Stimulated activated CD8-positive, alpha-beta memory T cell treated with anti-CD3 and anti-CD28 coated beads, Interleukin-15, amount 100 ng/mL, for 48 hours (primary cell): ENCODE results near the gene PRKG1.
"Not testable (repeated sequence)": the region's sequence is repeated elsewhere in the genome, so short reads cannot be mapped to it uniquely, and the experiment has no call there.

Experiments used
- DNase-seq, 2 donors: peaks; one replicate each; pipeline ENCODE4 v3.0.0-alpha.2; 2020; ENCODE audit warnings: low read depth in 2 of 2

PRKG1 gene

DNA sequence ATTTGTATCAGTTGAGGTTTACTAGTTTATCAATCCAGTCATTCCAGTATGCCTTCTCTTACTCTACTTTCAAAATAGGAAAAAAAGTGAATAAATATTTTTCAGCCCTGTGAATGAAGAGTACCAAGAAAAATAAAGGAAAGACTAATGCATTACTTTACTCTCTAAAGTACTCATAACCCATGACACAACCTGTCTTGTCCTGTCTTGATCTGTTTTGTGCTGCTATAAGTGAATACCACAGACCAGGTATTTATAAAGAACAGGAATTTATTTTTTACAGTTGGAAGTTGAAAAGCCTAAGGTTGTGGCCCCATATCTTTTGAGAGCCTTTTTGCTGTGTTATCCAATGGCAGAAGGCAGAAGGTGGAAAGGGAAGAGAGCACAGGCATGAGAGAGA, 1045.2 kb downstream of the PRKG1 start:
- no peak for DNase-seq

DNA sequence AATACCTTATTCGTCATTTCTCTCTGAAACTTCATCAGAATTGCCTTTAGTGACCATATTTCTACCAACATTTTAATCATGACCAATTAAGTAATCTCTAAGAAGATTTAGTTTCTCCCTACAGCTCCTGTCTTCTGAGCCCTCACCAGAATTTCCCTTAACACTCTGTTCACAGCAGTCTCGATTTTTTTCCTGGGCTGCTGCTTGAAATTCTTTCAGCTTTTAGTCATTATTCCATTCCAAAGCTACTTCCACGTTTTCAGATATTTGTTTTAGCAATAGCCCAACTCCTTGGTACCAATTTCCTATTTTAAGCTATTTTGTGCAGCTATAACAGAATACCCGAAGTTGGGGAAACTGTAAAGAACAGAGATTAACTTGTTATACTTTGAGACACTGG, 1047.4 kb downstream of the PRKG1 start:
- no peak for DNase-seq

DNA sequence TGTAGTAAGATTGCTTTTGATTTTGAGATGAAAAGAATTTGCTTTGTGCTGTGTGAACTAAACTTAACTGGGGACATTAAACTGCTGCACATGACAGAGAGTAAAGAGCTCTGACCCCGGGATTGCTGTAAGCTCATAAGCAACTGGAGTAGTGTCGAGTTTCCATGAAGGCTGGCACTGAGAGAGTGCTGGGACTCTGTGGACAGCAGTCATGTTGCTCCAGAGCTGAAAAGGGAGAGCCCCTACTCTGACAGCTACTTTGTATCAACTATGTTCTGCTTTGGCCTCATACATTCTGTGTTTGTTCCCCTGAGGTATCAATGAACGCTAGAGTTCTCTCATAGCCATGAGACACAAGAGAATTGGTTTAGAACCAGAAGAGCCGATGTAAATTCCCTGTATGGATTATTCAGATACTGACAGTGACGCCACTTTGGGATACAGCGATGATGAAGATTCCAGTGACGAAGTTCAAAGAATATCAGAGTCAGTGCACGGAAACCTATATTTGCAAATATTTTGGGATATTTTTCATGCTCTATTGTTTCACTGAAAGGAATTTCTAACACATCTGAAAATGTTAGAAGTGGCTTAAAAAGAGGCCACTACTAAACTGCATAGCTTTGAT, 1053.9 kb downstream of the PRKG1 start:
- DNase-seq, result no peak

DNA sequence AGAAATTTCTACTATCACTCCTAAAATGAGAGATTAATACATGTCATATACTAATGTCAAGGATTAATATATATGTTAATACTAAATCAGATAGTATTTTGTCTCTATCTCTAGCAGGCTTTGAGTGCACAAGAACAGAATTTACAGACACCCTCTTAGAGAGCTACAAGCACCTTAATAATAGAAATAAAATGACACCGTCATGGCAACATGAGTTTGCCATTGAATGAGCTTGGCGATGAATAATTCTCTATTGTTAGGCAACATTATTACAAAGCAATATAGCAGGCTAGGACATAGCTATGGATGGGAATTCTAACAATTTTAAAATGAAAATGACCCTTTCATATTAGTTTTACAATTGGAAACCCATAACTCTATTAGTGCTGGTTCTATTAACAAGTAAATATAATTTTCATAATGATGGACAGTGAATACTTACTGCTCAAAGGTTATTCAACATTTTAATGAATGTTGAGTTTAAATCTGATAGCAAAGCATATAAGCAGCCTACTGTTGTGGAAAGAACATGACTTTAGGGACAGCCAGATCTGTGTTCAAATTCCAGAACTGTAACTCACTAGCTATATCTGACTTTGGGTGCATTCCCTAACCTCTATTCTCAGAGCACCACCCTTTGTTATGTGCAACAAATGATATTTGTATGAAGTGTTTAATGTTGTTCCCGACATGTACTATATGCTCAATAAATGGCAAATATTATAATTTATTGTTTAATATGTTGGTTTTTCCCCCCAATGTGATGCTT, 1055.3 kb downstream of the PRKG1 start:
- no peak for DNase-seq

DNA sequence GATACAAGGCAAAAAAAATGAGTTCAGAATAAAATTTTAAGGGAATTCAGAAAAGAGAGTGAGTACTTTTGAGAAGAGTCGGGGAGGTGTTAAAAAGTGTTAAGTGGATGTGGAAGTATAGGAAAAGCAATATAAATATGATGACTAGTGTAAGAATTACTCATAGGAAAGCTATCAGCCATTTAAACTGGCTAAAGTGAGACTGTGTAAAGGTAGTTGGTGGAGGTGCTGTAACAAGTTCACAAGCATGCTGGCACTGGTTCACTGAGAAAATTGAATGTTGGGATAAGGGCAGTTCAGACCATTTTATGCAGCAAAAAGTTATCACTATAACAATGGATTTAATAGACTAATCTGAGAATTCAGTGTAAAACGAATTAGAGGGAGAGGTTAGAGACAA, 1060.8 kb downstream of the PRKG1 start:
- DNase-seq, result no peak

DNA sequence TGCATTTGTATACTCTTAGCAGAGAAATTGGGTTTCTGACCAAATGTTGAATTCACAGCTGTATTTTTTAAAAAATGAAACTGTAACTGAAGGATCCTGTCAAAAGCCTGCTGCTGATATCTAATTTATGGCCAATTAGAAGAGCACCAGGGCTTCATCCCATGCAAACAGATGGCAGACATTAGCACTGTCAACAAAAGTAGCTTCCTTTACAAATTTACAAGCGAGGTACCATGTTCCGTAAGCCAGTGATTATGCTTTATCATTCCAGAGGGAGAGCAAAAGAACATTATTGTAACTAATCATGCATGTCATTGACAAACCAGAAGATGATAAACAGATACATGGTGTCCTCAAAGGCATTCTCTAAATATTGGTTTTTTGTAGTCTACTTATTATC, 1062.6 kb downstream of the PRKG1 start:
- no peak for DNase-seq

DNA sequence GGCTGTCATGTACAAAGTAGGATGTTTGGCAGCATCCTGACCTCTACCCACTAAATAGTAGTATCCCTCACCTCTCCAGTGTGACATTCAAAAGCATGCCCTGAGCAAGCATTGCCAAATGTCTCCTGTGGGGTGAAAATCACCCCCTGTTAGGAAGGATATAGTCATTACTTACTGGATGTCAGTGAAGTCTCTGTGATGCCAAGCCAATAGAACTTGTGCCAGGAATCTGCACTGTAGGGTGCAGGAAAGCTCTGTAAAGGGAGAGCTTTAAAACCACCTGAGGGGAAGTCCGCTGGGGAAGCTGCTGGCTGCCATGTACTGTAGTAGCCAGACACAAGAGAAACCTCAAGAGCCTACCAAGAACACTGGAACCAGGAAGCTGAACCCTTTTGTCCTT, 1069.1 kb downstream of the PRKG1 start:
- no peak for DNase-seq

DNA sequence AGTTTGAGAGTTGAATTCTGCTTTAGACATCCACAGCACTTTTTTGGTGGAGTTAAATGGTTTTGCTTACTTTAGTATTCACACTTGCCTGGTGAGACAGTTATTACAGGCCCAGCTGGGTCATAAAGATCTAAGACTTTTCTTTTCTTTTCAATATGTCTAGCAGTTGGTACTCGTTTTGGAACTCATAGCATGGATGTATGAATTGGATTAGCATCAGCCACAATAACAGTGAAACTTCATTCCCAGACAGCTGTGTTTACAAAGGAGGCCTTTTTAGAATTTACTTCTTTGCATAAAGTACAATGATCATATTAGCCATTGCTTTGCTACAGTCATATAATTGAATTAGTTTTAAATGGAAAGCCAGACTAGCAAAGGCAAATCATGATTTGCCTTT, 1071.3 kb downstream of the PRKG1 start:
- no peak for DNase-seq

DNA sequence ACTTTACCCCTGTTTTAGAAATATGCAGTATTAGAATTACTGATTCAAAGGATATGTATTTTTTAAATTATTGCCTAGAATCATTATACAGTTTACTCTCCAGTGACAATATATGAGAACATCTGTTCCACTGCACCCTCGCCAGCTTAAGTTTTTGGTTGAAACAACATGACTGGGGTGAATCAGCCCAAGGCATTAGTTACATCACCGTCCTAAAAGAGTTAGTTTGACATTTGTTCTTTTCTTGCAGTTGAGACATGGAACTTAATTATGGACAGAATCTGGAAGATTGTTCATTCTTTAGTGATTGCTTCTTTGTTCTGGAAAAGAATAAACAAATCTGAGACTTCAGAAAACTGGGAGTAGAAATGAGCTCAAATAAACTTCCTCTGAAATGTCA, 1072.5 kb downstream of the PRKG1 start:
- DNase-seq, result no peak

DNA sequence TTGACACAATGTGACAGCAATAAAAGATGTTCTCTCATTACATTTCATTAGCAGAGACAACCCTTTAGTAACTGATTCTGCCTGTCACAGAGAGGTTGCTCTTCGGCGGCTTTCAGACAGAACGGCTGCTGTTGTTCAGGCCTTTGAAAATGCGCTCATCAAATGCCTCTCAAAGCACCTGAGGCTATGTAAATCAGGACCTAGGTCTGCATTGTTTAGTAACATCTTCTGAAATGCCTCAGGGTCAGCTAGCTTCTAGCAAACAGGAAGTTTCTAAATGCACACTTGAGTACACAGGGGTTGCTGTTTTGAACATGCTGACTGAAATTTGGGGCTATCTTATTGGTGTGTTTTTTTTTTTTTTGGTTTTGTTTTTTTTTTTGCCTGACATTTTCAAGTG, 1096.5 kb downstream of the PRKG1 start:
- no peak for DNase-seq

DNA sequence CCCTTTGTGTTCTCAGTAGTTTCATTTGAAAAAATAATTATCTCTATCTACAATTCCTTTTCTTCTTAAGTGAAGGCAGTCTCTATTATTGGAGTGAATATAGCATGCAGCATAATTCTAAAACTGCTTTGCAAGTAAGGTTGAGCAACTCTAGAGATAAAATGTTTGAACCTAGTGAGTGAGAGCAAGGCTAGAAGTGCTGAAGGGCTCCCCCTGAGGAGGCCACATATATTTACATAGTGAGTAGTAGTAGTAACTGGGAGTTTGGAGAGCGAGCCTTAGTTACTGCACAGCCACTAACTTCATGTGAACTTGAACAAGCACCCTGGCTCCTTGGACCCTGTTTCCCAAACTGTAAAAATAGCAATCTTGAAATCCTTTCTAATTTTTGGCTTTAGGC, 1098.3 kb downstream of the PRKG1 start:
- no peak for DNase-seq

DNA sequence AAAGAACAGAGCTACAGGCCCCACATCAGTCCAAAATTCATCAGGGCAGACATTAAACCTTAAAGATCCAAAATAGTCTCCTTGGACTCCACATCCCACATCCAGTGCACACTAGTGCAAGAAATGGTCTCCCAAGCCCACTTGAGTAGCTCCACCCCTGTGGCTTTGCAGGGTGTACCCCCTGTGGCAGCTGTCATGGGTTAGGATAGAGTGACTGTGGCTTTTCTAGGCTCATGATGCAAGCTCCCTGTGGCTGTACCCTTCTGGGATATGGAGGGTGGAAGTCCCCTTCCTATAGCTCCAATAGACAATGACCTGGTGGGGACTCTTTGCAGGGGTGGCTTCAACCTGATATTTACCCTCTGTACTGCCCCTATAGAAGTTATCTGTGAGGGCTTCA, 1111.0 kb downstream of the PRKG1 start:
- no peak for DNase-seq

DNA sequence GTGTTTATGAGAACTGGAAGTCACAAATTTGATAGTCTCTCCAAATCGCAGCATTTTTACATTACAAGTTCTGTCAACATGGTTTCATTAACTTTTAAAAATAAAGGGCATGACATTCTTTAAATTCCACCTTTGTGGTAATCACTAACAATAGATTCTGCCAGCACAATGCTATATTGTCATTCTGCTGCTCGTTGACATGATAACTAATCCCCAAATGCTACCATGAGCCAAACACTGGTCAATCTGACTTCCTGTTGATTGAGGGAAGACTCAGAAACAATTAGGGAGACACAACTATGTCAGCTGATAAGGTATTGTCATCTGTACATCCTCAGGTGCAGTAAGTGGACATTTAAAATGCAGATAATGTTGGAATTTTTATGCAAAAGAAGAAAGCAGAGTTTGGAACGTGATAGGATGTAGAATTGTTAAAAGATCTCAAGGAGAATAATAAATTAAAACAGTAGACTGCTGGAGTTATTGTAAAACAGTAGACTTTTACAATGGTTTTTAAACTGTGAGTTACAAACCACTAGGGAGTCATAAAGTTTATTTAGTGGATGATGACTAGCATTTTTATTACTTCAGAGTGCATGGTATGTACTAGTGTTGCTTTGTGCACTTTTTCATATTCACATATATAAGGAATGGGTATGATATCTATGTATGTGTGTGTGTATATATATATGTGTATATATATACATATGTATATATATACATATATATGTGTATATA, 1113.4 kb downstream of the PRKG1 start:
- DNase-seq, result no peak

DNA sequence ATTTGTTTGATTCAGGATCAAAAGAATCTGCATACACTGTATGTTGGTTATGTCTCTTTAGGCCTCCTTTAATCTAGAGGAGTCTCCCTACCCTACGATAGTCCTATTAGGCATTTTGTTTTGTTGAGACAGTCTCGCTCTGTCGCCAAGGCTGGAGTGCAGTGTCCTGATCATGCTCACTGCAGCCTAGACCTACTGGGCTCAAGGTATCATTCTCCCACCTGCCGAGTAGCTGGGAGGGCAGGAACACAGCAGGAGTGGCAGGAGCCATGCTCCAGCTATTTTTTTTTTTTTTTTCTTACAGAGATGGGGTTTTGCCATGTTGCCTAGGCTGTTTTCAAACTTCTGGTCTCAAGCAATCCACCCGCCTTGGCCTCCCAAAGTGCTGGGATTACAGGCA, 1116.8 kb downstream of the PRKG1 start:
- DNase-seq, result no peak

DNA sequence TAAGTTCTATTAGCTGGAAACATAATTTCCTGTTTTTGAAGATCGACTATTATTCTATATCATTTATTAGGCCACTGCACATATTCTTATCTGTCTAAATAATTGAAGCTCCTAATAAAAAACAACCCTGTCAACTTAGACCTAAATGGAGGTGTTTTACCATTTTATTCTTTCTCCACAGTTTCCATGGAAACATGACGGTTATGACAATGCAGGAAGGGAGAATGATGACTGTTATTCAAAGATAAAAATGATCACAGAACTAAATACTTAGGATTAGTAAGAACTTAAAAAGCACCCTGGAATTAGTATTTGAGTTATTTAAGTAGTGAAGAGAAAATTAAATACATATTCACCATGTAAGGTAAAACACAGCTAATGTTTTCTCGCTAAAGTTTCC, 1119.9 kb downstream of the PRKG1 start:
- no peak for DNase-seq

DNA sequence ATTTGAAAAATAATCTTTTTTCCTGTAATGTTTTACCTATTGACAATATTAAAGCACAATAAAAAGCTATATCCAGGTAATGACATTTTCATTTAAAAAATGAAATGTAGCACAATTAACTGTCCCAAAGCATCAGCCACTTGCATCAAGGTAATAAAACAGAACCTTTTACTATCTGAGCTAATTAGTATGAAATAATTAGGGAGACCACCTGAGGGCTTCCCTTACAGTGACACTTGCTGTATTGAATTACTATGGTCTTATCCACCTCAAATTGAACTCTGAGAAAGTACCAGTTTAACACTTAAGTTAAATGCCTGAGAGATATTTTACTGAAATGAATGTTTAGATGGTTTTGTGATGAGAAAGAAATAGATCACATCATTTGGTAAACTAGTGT, 1120.4 kb downstream of the PRKG1 start:
- no peak for DNase-seq

DNA sequence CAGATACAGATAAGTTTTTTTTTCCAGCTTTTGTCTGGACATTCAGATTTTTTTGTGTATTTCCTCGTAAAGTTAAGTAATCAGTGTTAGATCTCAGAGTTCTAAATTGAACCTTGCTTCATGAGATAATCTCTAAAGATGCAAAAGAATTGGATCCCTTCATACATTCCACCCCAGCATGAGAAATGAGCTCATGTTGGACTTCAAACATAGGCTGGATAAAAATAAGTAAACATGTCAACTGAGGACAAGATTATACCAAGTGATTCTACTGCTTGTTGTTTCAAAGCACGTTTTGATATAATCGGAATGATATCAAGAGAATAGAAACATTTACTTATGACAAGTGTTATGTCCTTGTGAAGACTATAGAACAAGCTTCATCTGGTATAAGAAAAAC, 1122.8 kb downstream of the PRKG1 start:
- no peak for DNase-seq

DNA sequence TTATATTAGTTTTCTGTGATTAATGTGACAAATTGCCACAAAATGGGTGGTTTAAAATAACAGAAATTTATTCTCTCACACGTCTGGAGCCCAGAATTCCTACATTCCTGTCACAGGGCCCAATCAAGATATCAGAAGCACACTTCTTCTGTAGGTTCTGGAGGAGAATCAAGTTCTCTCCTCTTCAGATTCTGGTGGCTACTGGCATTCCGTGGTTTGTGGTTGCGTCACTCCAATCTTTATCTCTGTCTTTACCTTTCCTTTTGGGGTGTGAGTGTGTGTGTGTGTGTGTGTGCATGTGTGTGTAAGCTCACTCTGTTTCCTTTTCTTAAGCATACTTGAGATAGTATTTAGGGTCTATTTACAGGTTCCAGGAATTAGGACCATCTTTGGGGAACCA, 1124.3 kb downstream of the PRKG1 start:
- DNase-seq, result no peak

DNA sequence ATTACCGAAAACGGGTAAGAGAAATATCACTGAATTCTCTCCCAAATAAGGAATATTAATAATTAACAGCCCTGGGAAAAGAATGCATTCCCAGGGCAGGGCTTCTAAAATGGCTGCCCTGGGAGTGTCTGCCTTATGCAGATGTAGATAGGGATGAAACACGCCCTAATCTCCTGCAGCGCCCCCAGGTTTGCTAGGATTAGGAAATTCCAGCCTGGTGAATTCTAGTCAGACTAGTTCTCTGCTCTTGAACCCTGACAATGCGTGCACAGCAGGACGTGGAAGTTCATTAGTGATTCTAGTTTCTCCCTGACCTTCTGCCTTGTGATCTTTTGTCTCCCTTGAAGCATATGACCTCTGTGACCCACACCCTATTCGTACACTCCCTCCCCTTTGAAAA, 1130.6 kb downstream of the PRKG1 start:
- not testable (repeated sequence) for DNase-seq

DNA sequence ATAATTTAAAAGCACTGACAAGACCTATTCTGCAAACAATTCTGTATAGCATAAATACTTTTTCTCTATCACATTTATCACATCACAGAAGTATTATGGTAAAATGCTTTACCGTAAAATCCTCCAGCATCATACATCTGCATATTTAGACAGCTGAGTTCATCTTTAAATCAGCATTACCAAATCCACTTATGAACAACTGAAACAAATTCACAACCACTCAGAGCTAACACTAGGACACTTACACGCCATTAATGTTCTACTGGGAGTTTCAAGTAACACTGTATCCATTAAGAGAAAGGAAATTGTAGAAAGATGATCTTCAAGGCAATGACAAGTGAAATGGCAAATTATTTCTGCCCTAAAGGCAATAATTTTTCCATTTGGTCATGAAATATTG, 1134.1 kb downstream of the PRKG1 start:
- no peak for DNase-seq

DNA sequence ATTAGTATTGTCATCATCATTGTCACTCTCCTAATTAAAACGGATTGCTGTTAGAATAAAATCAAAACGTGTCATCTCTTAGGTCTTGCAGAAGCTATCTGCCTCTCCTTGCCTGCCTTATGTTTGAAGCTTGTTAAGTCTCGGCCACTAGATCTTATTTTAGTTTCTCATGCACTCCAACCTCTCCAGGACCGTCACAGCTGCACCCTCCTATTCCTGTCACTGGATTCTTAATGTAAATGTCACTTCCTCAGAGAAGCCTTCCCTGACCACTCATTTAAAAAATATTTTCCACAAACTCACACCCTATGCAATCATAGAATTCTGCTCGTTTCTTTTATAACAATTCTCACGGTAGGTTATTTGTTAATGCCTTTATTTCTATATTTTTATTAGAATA, 1135.9 kb downstream of the PRKG1 start:
- no peak for DNase-seq

DNA sequence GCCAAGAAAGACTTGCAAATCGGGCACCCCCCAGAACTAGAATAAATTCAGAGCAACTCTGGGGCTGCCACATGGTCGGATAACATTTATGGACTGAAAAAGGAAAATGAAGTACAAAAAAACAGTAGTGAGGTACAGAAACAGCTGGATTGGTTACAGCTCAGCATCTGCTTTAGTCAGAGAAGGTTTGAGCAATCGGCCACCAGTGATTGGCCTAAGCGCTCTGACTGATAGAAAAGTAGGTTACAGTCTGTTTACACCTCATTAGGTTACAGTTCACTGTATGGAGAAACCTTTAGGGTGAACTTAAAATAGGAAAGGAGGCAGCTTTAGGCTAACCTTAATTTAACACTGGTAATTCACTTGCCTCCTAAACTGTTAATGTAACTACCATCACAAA, 1137.8 kb downstream of the PRKG1 start:
- no peak for DNase-seq

DNA sequence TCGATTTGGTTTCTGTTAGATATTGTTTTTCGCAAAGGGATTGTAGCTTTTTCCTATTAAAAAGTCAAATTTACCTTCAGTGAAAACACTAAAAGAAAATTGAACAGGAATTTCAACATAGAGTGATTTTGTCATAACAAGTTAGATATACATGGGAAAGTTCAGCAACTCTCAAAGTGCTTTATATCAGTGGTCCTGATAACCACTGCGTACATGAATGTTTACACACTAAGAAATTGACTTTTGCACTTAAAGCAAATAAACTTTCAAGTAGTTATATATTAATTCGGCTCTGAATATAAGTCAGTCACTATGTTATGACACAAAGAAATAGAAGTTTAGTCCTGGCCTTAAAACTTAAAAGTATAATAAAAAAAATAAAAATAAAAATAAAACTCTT, 1138.5 kb downstream of the PRKG1 start:
- DNase-seq, result no peak
